ENCODE measurements around the gene SLC6A1. TPM values are rescaled to one million over a fixed set of nuclear protein-coding genes. Genes with fewer than 3 reads are reported as not detected.

SLC6A1 gene
- total and polyA plus RNA-seq, 4 donors, result 0.87 to 4.5 (median 1.3) TPM

DNA sequence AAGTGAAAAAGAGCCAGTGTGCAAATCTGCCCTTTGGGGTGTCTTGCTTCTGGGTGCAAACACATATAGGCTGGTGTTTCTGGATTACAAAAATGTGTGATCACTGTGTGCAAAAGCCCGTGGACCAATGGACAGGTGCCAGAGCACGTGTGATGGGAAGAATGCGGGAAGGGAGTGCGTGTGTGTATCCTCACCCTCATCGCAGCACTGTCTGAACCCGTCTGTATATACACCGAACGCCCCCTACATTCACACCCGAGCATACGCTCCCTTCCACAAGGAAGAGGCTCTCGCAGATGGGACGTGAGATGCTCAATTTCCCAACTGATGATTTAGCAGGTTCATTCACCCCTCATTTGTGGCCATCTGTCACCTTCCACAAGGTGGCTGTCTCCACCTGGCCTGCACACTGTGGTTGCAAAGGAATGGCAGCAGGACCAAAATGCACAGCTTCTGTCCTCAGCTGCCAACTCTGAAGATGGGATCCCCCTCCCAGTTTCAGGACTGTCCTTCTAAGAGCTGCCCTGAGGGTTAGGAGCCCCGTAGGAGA lies 19.4 kb upstream of the SLC6A1 start:
- H3K27me3 ChIP-seq (ENCODE audit: control insufficient read depth in 3 of 3, insufficient read depth in 3 of 3, low read length in 2 of 3), result peaks cover 0 to 34% (median 4%) of the 10 kb centered on the region in 3 donors

DNA sequence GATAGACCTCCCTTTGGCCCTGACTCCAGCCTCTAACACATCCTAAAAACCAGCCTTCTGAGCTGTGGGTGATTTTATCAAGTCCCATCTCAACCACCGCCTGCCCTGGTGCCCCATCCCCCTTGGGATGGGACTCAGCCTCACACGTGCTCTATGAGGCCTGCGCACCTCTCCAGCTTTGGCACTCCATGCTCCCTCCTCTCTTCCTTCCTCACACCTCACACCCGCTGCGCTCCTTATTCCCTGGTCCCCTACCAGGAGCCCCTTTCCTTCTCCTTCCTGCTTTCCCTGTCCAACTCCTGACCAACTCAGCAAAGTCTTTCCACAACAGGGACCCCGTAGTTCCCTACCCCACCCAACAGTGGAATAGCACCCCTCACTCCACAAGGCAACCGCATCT lies 18.4 kb upstream of the SLC6A1 start:
- H3K9me3 ChIP-seq (ENCODE audit: control insufficient read depth in 4 of 4, insufficient read depth in 3 of 4, low read length in 3 of 4), result no peaks in the 10 kb centered on the region
- no peak overlapping the region for H3K4me3 ChIP-seq
- TF ChIP-seq, protein P1, sequence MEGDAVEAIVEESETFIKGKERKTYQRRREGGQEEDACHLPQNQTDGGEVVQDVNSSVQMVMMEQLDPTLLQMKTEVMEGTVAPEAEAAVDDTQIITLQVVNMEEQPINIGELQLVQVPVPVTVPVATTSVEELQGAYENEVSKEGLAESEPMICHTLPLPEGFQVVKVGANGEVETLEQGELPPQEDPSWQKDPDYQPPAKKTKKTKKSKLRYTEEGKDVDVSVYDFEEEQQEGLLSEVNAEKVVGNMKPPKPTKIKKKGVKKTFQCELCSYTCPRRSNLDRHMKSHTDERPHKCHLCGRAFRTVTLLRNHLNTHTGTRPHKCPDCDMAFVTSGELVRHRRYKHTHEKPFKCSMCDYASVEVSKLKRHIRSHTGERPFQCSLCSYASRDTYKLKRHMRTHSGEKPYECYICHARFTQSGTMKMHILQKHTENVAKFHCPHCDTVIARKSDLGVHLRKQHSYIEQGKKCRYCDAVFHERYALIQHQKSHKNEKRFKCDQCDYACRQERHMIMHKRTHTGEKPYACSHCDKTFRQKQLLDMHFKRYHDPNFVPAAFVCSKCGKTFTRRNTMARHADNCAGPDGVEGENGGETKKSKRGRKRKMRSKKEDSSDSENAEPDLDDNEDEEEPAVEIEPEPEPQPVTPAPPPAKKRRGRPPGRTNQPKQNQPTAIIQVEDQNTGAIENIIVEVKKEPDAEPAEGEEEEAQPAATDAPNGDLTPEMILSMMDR (IDR thresholded peaks at IDR 0.05; ENCODE audit: control extremely low read depth, extremely low read depth), result no peak
- peaks cover 0 to 31% (median 4%) of the 10 kb centered on the region in 3 donors for H3K27me3 ChIP-seq (ENCODE audit: control insufficient read depth in 3 of 3, insufficient read depth in 3 of 3, low read length in 2 of 3)
- no peak overlapping the region for H3K9ac ChIP-seq (ENCODE audit: insufficient read depth in 1 of 2, low read length in 2 of 2)
- no peak for ATAC-seq (ENCODE audit: insufficient read depth, low FRiP score)
- H3K27ac ChIP-seq (ENCODE audit: low read depth in 1 of 2, low read length in 1 of 2), result no peak overlapping the region
- WGBS, 2 donors, result 79 to 86% methylated on average over 7 of the region's 7 CpGs
- H3K36me3 ChIP-seq (ENCODE audit: control insufficient read depth in 4 of 4, insufficient read depth in 4 of 4, low read length in 4 of 4), result no peaks in the 10 kb centered on the region
- no peak for DNase-seq
- no peaks in the 10 kb centered on the region for H3K4me1 ChIP-seq (ENCODE audit: control insufficient read depth in 5 of 5, insufficient read depth in 5 of 5, low read length in 5 of 5)

More for the DNA sequence above, 19.4 kb upstream of the SLC6A1 start:
- 83 to 85% methylated on average over 13 of the region's 13 CpGs for WGBS, 2 donors
- DNase-seq, result no peak
- no peak overlapping the region for H3K4me3 ChIP-seq
- H3K36me3 ChIP-seq (ENCODE audit: control insufficient read depth in 4 of 4, insufficient read depth in 4 of 4, low read length in 4 of 4), result no peaks in the 10 kb centered on the region
- no peaks in the 10 kb centered on the region for H3K9me3 ChIP-seq (ENCODE audit: control insufficient read depth in 4 of 4, insufficient read depth in 3 of 4, low read length in 3 of 4)
- TF ChIP-seq, protein P1 (IDR thresholded peaks at IDR 0.05; ENCODE audit: control extremely low read depth, extremely low read depth), result no peak
- no peak overlapping the region for H3K9ac ChIP-seq (ENCODE audit: insufficient read depth in 1 of 2, low read length in 2 of 2)
- ATAC-seq (ENCODE audit: insufficient read depth, low FRiP score), result no peak
- H3K4me1 ChIP-seq (ENCODE audit: control insufficient read depth in 5 of 5, insufficient read depth in 5 of 5, low read length in 5 of 5), result no peaks in the 10 kb centered on the region
- H3K27ac ChIP-seq (ENCODE audit: low read depth in 1 of 2, low read length in 1 of 2), result no peak overlapping the region

DNA sequence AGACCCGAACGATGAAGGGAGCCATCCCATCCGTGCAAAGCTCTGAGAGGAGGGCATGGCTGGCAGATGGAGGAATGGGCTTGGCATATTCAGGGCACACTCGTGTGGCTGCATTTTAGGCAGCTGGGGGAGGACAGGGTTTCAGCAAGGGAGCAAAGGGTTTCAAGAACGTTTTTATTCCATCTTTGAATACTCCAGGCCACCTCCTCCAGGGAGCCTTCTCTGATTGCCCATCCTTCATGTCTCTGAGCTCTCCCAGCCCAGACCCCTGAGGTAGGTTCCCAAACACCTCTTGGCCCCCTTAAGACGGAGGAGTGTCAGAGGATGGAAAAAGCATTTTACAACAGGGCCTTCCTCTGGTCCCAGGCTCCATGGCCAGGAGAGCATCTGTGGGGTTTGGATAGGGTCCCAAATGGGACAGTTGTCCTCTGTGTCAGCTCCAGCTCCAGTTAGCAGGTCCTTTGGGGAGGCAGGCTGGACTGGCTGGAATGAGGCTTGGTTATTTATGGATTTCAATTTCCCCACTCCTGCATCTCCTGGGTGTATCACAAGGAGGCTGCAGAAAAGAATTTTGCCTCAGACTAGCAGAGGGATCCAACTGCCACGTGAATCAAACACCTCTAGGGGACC lies 17.7 kb upstream of the SLC6A1 start:
- Histone ChIP-seq H3K27ac (ENCODE audit: low read depth in 1 of 2, low read length in 1 of 2) (no peak overlapping the region), H3K4me3 (no peak overlapping the region), H3K9ac (ENCODE audit: insufficient read depth in 1 of 2, low read length in 2 of 2) (no peak overlapping the region), H3K4me1 (ENCODE audit: control insufficient read depth in 5 of 5, insufficient read depth in 5 of 5, low read length in 5 of 5) (no peaks in the 10 kb centered on the region), H3K9me3 (ENCODE audit: control insufficient read depth in 4 of 4, insufficient read depth in 3 of 4, low read length in 3 of 4) (no peaks in the 10 kb centered on the region), H3K27me3 (ENCODE audit: control insufficient read depth in 3 of 3, insufficient read depth in 3 of 3, low read length in 2 of 3) (peaks cover 0 to 31% (median 4%) of the 10 kb centered on the region in 3 donors), H3K36me3 (ENCODE audit: control insufficient read depth in 4 of 4, insufficient read depth in 4 of 4, low read length in 4 of 4) (no peaks in the 10 kb centered on the region)
- TF ChIP-seq, protein P1 (IDR thresholded peaks at IDR 0.05; ENCODE audit: control extremely low read depth, extremely low read depth), result no peak
- WGBS, 2 donors, result 77 to 79% methylated on average over 7 of the region's 7 CpGs
- ATAC-seq (ENCODE audit: insufficient read depth, low FRiP score) (no peak), DNase-seq (no peak)

Measured in lung (tissue), 12 donors.